OCI-LY1 (cell line): Measurements from ENCODE around the gene AP1G1.

Experiments used
- CTCF ChIP-seq: fragments of 200-600 bp; sonication (generic), shearing (Covaris generic); IDR thresholded peaks from 2 replicates; pipeline ENCODE4 v1.5.1; 2017; ENCODE audit warnings: mild to moderate bottlenecking, antibody characterized with exemption, low read length, moderate library complexity, mixed read lengths
- EZH2 ChIP-seq: fragments of 200-600 bp; sonication (generic), shearing (Covaris generic); IDR thresholded peaks from 2 replicates; pipeline ENCODE4 v1.8.0; 2017; ENCODE audit warnings: borderline replicate concordance, mixed run types, mild to moderate bottlenecking, antibody characterized with exemption, low read length, moderate library complexity, mixed read lengths

- TF ChIP-seq CTCF, result no peak
- no peak for TF ChIP-seq EZH2
Measured at GRCh38 chr16:71837150-71837549, 28.5 kb upstream of the AP1G1 start.
